Stimulated activated CD8-positive, alpha-beta memory T cell treated with anti-CD3 and anti-CD28 coated beads, Interleukin-4, amount 100 ng/mL, for 1 hour (primary cell): ENCODE measurements around the gene CRYGN.

Source experiments
- DNase-seq, 2 donors: peaks; one replicate each; pipeline ENCODE4 v3.0.0-alpha.2; 2020; ENCODE audit warnings: low read depth in 2 of 2, low spot score in 1 of 2

The CRYGN gene

DNA sequence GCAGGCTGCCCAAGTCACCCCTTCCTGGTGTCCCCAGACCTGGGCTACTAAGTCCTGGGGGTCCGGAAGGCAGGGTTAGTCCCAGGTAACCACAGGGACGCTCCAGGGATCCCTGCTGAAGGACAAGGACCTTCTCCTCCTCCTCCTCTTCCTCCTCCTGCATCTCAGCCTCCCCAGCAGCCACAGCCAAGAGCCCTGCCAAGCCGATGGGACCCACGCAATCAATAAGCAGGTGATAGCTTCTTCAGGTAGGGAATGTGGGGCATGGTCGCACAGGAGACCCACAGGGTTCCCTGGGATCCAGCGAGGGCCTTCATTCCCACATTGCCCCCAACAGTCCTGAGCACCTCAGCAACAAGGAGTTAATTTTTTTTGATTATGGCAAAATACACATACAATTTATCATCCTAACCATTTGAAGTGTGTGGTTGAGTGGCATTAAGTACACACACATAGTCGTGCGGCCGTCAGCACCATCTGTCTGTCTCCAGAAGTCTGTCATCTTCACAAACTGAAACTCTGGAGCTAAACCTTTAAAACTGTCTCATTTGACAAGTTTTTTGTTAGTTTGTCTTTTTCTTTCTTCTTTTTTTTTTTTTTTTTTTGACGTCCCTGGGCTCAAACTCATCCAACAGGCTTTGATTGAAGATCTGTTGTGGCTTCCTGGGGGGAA is 12.1 kb downstream of the CRYGN start:
- DNase-seq: no peak

DNA sequence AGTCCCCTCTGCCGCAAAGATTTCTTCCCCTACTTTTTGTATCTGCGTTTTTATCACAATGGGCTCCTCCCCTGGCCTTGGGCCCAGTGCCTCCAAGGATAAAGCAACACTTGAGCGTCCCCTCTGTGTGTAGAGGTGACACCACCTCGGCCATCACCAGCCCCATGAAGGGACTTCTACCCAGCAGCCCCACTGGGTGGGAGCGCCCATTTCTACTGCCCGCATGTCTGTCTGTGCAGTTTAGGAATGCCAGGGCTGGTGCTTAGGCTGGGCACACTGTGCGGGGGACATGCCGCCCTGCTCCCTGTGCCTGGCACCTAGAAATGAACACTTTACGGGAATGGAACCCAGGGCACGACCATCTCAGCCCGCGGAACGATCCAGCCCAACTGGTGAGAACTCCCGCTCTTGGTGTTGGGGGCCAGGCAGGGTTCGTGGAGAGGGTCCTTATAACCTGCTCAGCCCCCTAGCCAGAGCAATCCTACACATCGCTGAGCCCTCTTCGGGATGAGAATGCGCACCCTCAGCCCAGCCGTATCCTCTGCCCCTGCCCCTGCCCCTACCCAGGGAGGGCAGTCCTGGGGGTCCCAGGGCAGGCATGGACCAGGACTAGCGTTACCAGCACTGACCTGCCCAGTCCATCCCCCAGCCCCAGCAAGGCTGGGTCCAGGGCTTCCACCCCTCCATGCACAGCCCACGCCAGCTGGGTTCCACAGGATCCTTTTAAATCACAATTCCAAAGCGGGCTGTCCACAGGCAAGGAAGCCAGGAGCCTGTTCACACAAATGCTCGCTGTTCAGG is 12.8 kb downstream of the CRYGN start:
- DNase-seq: no peak

- no peak for DNase-seq
These were observed 13.5 kb downstream of the CRYGN start for GRCh38 chr7:151426441-151426903.

DNA sequence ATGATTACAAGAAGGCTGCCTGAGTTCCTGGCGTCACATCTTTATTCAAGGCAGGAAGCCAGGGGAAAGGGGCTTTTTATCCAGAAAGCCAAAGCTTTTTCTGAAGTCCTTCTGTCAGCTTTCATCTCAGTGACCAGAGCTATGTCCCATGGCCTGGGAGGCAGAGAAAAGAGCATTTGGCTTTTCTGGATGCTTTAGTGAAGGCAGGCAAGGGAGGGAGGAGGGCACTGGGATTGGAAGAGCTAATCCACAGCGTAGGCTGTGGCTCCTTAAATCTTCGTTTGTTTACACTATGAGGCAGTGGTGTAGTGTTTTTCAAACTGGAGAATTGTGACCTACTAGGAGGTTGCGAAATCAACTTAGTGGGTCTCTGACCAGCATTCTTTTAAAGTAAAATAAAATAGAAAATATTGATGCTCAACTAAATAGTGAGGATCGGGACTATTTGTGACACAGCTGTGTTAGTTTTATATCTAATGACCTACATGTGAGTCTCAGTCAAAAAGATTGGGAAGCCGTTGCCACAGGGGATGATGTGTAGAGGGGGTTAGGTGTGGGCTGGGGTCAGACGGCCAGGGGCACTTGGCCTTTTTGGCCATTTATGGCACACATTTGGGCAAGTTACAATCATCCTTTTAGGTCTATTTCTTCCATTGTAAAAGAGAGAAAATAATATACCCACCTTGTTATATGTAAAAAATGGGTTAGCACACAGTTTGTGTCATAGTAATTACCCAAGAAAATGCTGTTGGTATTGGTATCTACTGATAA is 14.1 kb downstream of the CRYGN start:
- no peak for DNase-seq

DNA sequence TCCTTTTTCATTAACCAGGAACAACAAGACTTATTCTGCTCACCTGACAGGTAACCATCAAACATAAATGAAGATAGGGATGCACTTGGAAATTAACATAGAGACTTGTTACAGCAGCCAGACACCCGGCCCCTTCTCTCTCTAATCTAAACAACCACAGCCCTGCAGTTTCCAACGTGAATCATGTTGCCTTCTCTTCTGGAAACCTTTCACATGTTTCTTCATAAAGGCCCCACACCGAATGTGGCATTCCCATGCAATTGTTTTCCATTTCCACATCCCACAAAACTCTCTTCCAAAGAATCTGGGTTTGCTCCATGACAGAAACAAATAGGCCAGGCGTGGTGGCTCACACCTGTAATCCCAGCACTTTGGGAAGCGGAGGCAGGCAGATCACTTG is 15.1 kb downstream of the CRYGN start:
- DNase-seq: no peak

DNA sequence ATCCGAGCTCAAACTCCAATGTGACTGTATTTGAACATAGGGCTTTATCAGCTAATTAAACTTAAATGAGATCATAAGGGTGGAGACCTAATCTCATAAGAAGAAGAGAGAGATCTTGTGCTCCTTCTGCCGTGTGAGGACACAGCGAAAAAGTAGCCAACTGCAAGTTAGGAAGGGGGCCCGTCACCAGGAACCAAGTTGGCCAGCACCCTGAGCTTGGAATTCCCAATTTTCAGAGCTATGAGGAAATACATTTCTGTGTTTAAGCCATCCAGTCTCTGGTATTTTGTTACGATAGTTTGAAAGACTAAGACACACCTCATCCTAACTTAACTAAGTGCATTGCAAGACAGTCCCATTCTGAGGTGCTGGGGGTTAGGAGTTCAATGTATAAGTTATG is 16.0 kb downstream of the CRYGN start:
- DNase-seq: no peak

GRCh38 chr7:151423226-151423625 is 16.7 kb downstream of the CRYGN start:
- DNase-seq: no peak

DNA sequence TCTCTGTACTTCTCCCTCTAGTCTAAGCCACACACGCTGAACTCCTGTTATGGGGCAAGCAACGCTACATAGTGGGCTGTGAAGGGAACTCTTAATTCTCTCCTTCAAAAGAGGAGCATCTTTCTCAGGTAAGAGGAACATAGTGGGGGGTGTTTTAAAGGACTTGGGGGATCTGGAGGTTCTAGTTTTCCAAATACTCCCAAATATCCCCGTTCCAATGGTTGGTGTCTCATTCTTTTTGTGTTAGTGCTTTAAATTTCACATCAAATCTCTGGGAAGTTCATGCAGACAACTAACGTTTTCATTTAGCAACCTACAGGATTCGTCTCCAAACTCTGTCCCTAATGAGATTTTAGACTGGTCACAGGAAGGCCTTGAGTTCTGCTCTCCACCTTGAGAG is 17.7 kb downstream of the CRYGN start:
- DNase-seq: no peak

DNA sequence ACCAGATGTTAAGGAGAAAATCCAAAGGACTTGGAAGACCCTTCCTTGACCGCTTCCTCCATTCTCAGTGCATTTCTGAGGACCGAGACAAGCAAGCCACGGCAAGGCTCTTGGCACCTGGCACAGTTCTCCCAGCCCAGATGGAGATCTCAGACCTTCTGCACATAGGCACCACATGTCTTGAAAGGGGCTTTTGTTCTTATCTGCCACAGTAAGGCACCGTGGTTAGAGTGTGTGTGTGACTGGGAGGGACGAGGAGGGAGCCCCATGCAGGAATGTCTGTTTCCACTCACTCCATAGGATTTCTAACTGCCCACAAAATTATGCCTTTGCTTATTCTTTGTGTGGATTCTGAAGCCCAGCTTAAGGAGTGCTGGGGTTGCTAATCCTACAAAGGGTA is 19.8 kb downstream of the CRYGN start:
- DNase-seq: no peak

DNA sequence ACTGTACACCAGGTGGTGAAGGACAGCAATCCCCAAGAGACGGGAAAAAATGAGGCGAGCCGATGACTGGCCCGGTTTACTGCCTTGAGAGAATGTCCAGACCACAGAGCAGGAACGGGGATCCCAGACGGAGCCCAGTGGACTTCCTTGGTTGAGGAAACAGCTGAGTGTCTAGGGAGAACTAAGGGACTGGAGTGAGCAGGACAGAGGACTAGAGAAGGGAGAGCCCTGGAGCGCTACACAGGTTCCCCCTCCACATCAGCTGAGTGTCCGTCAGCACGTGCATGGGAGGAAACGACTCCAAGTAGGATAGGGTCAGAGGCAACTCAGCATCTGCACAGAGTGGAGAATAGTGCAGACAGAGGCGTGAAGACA is 23.0 kb downstream of the CRYGN start:
- no peak for DNase-seq

DNA sequence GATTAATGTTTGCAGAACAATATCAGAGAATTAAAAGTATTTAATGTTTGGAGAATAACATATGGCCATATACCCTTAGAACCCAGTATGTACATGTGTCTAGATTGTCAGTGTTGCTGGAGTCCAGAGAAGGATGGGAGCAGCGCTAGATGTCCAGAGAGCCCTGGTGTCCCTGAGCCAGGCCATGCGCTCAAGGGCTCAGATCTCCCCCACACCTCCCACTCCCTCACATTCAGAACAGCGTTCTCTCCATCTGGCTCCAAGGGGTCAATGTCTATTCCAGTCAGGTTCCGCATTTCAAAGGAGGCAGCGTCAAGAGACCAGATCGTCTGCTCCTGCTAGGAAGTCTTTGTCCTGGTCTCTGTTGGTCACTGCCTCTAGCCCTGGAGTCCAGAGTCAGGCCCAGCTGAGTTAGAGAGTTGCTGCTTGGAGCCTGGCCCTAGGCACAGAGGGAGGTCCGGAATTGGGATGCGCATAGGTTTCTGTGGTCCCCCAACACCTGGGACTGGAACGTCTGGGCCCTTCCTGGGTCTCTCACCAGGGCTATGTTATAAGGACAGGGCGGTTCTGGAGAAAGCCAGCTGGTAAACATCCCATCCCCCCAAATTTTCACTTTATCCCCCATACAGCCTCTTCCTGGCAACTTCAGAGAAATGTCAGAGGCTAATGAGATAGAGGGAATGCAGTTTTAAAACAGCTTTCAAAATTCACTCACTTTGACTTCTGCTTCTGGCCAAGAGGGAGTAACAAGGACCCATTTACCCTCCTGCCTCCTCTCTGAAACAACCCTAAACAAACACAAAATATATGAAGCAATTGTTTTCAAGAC is 23.6 kb downstream of the CRYGN start:
- DNase-seq: no peak

DNA sequence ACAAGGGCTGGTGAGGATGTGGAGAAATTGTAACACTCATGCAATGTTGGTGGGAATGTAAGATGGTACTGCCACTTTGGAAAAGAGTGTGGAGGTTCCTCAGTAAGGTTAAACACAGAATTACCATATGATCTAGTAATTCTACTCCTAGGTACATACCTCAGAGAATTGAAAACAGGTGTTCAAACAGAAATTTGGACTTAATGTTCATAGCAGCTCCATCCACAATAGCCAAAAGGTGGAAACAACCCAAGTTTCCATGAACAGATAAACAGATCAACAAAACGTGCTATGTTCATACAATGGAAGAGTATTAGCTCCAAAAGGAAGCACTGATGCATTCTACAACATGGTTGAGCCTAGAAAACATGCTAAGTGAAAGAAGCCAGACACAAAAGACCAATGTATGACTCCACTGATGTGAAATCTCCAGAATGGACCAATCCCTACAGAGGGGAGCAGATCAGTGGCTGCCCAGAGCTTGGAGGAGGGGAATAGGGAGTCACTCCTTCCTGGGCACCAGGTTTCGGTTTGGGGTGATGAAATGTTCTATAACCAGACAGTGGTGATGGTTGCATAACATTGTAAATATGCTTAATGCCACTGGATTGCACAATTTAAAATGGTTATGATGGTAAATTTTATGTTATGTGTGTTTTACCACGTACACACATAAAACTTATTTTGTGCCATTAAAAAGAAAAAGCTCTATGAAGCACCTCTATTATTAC is 24.4 kb downstream of the CRYGN start:
- DNase-seq: no peak

- DNase-seq: no peak
These were observed 26.7 kb downstream of the CRYGN start for GRCh38 chr7:151413241-151413640.

GRCh38 chr7:151412318-151412717 is 27.6 kb downstream of the CRYGN start:
- no peak for DNase-seq

DNA sequence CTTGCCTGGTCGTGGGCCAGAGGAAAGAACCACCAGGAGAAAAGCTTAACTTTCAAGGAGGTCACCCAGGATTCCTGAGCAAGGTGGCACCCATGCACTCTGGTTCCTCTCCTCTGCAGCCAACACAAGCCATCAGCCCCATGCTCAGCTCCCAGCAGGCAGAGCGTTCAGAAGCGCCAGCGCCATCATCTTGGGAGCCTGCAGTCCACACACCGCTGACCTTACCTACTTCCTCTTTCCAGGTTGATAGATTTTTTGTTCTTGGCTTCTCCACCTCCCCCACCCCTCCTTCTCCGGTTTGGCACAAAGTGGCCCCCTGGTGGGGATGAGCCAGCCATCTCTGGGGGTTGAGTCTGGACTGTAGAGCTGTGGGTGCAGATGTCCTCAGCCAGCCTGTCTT is 28.4 kb downstream of the CRYGN start:
- no peak for DNase-seq

DNA sequence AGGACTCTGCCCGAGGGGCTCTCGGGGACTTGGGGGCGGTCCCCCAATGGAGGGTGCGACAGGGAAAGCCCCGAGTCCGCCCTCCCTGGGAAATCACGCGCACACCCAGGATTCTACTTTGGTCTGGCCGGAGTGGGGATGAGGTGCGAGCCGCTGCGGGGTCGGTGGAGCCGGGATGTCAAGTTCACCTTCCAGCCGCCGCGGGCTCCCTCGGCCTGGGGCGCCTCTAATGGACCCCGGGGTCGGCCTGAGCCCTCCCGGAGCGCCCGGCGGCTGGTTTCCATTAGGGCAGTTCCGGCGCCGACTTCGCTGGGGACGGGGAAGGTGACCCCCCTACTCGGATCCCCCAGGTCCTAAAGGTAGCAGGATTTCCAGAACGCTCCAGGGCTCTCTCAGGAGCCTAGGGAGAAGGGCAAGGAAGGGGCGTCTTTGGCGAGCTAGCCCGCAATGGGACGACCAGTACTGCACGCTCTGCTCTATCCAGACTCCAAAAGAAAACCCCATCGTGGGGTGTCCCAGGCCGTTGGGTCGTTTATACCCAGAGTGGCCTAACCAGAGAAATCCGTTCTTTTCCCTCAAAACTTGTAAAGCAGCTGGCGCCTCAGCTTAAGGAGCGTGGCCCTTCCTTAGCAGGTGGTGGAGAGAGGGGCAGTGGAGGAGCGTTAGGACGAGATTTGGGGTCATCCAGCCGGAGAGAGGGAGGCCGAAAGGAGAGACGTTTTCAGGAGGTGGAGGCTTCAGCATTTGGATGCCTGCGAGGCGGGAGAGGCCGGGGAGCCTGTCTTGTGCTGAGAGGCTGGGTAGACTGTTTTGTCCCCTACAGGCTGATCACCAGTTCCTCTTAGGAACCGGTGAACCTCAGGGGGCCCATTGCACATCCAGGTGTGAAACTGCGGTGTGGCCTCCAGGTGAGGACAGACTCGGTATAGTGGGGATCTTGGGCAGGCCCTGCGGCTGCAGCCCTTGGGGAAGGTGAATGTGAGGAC is 29.2 kb downstream of the CRYGN start:
- DNase-seq: no peak

- no peak for DNase-seq
These were observed 30.1 kb downstream of the CRYGN start, which contains the start of gene WDR86 for GRCh38 chr7:151409667-151410404. TSS of gene WDR86 (minus strand) at chr7:151410038. CDS start at chr7:151409589, 449 bp downstream.
